Activated CD4-positive, CD25-positive, alpha-beta regulatory T cell (primary cell): ENCODE results near the gene ZPBP.

Experiments
- DNase-seq, 4 experiments: peaks; one replicate each; lab custom pipeline; 2025; lab: John Stamatoyannopoulos, UW

ZPBP gene, protein sequence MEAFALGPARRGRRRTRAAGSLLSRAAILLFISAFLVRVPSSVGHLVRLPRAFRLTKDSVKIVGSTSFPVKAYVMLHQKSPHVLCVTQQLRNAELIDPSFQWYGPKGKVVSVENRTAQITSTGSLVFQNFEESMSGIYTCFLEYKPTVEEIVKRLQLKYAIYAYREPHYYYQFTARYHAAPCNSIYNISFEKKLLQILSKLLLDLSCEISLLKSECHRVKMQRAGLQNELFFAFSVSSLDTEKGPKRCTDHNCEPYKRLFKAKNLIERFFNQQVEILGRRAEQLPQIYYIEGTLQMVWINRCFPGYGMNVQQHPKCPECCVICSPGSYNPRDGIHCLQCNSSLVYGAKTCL

DNA sequence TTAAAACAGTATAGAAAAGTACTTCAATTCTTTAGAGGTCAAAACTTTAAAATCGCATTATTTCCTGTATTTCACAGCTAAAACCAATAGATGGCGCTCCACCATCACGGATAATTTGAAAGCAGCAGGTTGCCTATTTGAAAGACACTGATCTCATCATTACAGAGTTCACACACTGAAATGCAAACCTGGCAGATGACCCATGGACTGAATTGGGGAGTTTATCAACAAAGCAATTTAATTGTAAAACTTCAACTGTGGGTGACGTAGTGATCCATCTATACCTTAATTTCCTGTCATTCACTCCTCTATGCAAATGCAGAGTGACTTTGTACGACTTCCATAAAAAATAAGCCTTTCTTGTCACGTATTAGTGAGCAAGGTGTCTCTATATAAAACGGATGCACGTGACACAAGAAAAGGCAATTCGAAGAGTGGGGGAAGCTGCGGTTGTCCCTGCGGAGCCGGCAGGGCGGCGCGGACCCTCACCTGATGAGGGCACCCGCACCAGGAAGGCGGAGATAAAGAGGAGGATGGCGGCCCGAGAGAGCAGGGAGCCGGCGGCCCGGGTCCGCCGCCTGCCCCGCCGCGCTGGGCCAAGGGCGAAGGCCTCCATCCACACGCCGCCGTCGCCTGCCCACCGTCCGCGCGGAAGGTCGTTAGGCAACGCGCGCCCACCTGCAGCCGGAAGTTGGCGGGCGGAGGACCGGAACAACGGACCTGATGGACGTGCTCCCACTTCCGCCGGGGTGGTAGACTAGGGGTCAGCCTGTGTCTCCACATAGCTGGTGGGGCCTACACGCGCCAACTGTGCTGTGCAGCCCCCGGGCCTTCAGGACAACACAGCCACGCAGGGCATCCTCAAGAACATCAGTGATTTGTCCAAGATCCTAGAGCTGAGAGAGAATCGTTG is at the start of gene ZPBP:
Gene ZPBP (minus strand): TSS at position 668 of the 913 bp plus-strand sequence. CDS start 52 bp downstream, at position 616.
- peak in 3 of 4 experiments; percentile 8 to 34 (median 17) for DNase-seq

GRCh38 chr7:50142425-50143017 is 49.5 kb upstream of the ZPBP start:
- DNase-seq = no peak

DNA sequence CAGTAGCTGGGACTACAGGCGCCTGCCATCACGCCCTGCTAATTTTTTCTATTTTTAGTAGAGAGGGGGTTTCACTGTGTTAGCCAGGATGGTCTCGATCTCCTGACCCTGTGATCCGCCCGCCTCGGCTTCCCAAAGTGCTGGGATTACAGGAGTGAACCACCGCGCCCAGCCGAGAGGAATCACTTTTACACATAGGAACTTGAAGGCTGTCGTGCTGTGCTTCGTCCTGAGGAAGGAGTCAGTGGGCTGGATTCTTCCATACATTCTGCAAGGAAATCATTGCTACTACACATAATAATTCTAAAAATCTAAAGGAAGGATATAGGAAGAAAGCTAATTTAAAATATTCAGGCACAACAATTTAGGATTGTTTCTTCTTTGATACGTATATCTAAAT is 48.8 kb upstream of the ZPBP start:
- DNase-seq = no peak

DNA sequence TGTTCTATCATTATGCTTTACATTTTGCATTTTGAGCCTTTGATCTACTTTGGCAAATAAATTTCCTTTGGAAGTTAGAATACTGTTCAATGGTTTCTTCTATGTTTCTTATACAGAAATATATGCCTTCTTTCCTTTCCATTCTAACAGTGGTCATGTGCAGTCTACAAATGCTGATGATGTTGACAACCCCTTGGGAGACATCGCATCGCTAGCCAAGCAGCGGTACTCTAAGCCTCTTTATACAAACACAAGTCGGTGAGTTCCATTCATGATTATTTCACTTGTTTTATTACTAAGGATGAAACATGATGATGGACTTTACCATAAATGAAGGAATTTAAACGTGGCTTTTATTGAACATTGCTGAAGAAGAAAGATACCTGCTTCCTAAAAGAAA is 48.1 kb upstream of the ZPBP start:
- DNase-seq = no peak

- no peak for DNase-seq
Observed at GRCh38 chr7:50140688-50141087, 47.6 kb upstream of the ZPBP start.

- DNase-seq = no peak
Observed at GRCh38 chr7:50138101-50138500, 45.1 kb upstream of the ZPBP start.

DNA sequence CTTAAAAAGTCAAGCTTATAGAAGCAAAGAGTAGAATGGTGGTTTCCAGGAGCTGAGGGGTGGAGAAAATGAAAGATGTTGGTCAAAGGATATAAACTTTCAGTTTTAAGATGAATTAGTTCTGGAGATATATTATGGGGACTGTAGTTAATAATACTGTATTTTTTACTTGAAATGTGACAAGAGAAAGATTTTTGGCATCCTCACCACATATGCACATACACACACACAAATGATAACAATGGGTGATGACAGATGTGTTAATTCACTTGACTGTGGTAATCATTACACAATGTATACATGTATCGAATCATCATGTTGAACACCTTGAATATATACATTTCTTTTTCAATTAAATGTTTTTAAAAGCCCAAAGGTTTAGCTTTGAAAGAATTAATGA is 32.7 kb upstream of the ZPBP start:
- DNase-seq = no peak

DNA sequence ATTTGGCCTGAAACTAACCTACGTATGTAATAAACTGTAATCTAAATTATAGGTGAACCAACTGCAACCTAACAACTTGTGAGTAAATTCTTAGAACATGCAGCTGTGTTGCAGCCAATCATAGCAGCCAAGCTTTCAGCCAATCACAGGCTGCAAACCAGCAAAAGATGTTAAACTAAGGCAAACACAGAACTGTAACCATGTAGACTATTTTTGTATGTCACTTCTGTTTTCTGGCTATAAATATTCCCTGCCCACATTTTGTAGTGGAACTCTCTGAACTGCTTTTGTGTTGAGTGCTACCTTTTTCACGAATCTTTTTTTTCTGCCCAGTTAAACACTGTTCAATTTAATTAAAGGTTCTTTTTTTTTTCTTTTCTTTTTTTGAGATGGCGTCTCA is 28.2 kb upstream of the ZPBP start:
- no peak for DNase-seq

DNA sequence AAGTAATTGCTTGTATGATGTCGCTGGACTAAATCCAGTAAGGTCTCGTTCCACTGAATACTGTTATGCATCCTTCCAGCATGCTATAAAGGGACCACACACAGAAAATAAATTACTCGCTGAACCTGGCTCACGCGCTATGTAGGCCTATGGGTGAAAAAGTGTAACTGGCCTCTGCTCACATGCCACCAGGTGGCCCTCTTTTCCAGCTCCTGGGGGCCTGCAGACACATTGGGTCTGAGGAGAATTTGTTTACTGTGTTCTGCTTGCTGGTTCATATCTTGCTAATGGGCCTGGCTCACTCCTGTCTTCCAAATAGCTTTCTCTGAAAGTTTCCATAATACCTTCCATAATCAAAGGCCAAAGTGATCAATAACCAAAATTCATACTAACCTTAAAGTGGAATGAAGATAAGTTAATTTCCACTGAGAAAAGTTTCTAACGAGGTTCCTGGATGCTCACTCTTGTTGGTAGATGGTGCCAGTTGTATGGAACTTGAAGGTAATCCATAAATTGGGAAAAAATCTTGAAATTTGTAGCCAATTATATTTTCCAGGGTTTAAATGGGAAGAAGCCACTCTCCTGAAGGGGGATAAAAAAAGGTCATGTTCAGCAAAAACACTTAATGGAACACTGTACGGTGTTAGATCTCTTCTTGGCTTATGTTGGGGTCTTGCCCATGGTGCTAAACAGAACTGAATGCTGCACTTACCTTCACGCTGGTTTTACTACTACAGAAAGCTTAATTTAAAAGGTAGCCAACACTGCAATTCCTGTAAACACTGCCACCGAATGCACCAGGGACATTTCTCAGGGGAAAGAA is 27.0 kb upstream of the ZPBP start:
- no peak for DNase-seq

DNA sequence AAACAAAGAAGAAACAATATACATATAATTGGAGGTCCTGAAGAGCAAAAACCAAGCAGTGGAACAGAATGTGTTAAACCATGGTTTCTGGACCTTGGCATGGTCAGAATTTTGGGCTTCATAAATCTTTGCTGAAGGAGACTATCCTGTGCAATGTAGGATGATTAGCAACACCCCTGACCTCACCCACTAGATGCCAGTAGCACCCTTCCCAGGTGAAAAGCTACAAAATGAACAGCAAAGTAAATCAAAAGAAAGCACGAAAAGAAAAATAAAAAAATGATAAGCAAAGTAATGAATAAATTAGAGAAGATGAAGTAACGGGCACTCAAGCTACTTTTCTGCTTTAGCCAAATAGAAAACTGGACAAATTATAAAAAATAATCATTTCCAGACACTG is 19.2 kb upstream of the ZPBP start:
- no peak for DNase-seq

- no peak for DNase-seq
Observed at GRCh38 chr7:50101873-50102272, 8.8 kb upstream of the ZPBP start.

DNA sequence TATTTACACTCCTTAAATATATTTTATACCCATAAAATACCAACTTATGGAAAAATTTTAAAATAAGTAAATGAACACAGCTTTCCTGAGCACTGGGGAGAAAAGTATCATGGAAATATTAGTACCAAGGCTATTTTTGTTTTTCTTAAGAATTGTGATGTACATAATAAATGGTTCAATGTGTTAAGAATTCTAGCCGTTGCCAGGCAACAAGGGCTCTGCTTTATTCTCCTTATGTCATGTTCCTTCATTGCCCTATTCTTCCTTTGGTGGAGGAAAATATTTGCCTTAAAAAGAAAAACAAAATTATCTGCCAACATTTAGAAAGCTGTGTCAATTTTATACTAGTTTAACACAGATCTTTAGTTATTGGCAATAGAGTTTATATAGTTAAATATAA is 2.6 kb upstream of the ZPBP start:
- no peak for DNase-seq

GRCh38 chr7:50088463-50089129 is 4.5 kb downstream of the ZPBP start:
- DNase-seq = no peak

- no peak for DNase-seq
Observed at GRCh38 chr7:50085344-50085743, 7.7 kb downstream of the ZPBP start.

DNA sequence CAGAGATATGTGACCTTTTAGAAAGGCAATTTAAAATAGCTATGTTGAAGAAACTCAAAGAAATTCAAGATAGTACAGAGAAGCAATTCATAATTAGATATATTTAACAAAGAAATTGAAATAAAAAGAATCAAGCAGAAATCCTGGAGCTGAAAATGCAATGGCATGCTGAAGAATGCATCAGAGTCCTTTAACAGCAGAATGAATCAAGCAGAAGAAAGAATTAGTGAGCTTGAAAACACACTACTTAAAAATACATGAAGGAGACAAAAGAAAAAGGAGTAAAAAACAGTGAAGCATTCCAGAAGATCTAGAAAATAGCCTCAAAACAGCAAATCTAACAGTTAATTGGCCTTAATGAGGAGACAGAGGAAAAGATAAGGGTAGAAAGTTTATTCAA is 20.0 kb downstream of the ZPBP start:
- DNase-seq = no peak

GRCh38 chr7:50069613-50070012 is 23.4 kb downstream of the ZPBP start:
- no peak for DNase-seq

- no peak for DNase-seq
Observed at GRCh38 chr7:50068850-50069551, 24.0 kb downstream of the ZPBP start.

DNA sequence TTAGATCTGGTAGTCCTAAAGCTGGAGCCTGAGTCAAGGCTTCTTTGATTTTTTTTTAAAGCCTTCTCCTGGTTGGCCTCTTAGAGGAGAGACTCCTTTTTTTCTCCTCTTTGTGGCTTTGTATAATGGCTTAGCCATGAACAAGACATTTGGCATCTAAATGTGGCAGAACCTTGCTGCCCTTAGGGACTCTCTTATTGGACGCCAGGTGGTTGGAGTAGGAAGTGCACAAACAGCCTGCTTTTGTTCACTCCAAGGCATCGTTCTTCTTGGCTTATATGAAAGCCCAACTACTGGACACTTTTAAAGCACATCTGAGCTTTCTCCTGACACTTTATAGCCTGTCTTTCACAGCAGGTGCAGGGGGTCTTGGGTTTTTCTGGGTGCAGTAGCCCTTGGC is 25.0 kb downstream of the ZPBP start:
- DNase-seq = no peak

GRCh38 chr7:50062951-50063350 is 30.1 kb downstream of the ZPBP start:
- DNase-seq = no peak

DNA sequence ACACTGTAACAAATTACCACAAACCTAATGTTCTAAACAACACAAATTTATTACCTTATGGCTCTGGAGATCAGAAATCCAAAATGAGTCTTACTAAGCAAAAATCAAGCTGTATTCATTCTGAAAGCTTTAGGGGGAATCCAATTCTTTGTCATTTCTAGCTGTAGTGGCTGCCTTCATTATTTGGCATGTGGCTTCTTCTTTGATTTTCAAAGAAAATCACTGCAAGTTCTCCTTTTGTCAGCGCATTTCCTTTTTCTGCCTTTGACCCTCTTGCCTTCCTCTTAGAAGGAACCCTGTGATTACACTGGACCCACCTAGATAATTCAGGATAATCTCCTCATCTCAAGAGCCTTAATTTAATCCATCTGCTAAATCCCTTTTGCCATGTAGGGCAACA is 36.9 kb downstream of the ZPBP start:
- no peak for DNase-seq

- no peak for DNase-seq
Observed at GRCh38 chr7:50047716-50048115, 45.3 kb downstream of the ZPBP start.
